DOHH2 (cell line): ENCODE measurements around the gene DOP1B.

Source experiments
- EZH2phosphoT487 ChIP-seq: fragments of 200-600 bp; sonication (generic); IDR thresholded peaks from 2 replicates; pipeline ENCODE4 v1.6.1; 2017; ENCODE audit warnings: borderline replicate concordance, mild to moderate bottlenecking, antibody characterized with exemption, low read length, moderate library complexity, mixed read lengths
- TF ChIP-seq, protein P1 (sequence below): fragments of 200-600 bp; sonication (generic); IDR thresholded peaks from one replicate; pipeline ENCODE4 v1.5.1; 2014; ENCODE audit warnings: antibody characterized with exemption, mild to moderate bottlenecking, low read depth, low read length; ENCODE audit not compliant: poor library complexity, severe bottlenecking

DNA sequence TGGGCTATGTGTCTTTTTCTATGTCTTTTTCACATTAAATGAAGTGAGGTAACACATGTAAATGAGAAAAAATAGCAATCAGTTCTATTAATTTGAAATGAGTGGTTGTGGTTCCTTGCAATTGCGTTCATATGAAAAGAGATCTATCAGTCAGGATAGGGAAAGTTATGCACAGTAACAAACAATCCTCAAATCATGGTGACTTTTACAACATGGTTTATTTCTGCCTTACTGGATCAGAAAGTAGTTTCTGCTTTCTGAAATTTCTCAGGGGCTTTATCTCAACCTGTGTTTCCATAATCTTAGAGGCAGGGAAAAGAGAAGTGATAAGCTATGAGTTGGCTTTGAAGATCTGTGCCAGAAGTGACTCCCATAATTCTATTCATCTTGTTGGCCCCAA lies 39.0 kb downstream of the DOP1B start:
- TF ChIP-seq, protein P1, sequence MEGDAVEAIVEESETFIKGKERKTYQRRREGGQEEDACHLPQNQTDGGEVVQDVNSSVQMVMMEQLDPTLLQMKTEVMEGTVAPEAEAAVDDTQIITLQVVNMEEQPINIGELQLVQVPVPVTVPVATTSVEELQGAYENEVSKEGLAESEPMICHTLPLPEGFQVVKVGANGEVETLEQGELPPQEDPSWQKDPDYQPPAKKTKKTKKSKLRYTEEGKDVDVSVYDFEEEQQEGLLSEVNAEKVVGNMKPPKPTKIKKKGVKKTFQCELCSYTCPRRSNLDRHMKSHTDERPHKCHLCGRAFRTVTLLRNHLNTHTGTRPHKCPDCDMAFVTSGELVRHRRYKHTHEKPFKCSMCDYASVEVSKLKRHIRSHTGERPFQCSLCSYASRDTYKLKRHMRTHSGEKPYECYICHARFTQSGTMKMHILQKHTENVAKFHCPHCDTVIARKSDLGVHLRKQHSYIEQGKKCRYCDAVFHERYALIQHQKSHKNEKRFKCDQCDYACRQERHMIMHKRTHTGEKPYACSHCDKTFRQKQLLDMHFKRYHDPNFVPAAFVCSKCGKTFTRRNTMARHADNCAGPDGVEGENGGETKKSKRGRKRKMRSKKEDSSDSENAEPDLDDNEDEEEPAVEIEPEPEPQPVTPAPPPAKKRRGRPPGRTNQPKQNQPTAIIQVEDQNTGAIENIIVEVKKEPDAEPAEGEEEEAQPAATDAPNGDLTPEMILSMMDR = no peak
- TF ChIP-seq EZH2phosphoT487 = no peak
